GM21619 (cell line): ENCODE results near the gene CCPG1.

Source experiments
- ATAC-seq: cut with Tn5 transposase; IDR thresholded peaks from one replicate; pipeline ENCODE4 v1.9.1; 2021; ENCODE audit not compliant: unreplicated experiment

Gene CCPG1

GRCh38 chr15:55320963-55321362 is 87.2 kb downstream of the CCPG1 start:
- ATAC-seq = no peak

DNA sequence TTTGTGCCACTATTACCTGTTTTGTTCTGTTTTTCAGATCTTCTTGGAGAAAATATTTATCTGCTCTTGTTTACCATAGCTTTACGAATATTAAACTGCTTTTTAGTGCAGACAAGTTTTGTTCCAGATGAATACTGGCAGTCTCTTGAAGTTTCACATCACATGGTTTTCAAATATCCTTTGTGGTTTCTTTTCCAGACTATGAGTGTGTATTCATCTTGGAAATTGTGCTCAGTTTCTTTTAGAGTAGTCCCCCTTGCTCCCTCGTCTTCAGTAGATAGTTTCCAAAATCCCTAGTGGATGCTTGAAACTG is 88.0 kb downstream of the CCPG1 start:
- ATAC-seq = no peak

DNA sequence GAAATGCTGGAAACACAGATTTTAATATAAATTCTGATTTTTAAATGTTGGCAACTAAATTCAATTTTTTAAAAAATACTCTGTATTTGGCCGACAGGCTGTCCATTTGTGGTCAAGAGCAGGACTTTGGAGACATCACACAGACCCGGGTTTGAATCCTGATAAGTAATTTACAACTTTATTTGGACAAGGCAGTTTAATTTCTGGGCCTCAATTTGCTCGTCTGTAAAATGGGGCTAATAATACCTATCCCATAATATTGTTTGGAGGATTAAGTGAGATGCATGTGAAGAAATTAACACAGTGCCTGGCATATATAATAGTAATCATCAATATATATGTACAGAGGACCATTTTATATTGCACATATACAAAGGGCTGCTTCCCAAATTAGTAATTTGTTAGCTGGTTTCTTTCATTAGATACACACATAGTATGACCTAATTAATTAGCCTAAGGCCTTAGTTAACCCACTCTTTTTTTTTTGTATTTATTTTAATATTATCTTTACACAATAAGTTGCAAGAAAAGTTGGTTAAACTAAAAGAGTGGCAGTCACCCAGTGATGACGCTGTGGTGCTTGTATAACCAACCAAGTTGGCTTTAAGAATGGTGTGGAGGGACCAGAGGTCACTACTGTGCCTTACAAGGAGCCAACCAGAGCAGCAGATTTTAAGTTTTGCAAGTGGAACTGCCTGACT is 88.5 kb downstream of the CCPG1 start:
- ATAC-seq = peak; percentile 34

DNA sequence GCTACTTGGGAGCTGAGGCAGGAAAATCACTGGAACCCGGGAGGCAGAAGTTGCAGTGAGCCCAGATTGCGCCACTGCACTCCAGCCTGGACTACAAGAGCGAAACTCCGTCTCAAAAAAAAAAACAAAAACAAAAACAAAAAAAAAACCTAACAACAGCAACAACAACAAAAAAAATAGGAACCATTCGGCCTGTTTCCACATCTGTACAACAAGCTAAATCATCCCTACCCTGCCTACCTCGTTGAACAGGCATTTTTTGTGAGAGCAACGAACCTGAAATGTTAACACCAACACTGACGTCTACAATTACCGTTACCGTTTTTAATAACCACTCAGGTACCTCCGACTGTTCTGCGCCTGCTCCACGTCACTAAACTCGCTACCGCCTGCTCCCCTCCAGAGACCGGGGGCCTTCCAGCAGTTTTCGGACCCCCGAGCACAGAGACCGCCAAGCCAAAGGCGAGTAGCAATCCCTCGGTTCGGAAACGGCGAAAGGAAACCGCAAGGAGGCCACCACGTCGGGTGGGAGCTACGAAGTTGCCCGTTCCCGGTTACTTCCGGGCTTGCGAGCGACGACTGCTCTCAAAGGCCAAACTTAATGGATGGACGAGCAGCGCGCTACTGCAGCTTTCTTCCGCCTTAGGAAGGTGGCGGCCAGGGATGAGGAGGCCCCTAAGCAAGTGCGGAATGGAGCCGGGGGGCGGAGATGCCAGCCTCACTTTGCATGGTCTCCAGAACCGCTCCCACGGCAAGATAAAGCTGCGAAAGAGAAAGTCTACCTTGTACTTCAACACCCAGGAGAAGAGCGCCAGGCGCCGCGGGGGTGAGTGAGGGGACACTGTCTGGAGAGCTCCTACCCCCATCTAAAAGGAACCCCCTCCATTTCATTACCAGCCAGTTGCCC is 89.3 kb downstream of the CCPG1 start, which contains the start of the genes PIGB and PIGBOS1:
Gene PIGB (plus strand): TSS at position 635 of the 907 bp plus-strand sequence. CDS start 29 bp downstream, at position 664.
Gene PIGBOS1 (minus strand): TSS at position 536 of the 907 bp plus-strand sequence. CDS start 1,331 bp downstream, outside the sequence.
- ATAC-seq = peak; percentile 94
